ENCODE measurements around the gene OR10K1.

Gene OR10K1

DNA sequence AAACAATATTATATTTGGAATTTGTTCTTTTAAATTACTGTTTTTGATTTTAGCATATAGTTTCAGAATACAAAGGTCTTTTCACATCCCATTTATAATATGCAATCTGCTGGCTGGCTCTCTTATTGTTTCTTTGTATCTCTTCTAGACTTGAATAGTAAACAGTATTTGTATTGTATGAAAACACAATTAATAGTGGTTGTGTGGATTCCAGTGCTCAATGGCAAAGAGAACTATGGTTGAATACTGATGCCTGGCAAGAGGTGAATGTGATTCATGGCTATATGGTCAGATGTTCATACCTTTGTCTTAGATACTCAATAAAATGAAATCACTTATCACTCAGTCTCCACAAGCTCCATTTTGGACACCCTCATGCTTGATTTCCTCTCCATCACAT is 55.3 kb downstream of the OR10K1 start:
- DNase-seq (ENCODE audit: extremely low read depth in 1 of 2, low read depth in 1 of 2) = no peak
